A673 (cell line): ENCODE data around the gene NTF3. TPM values are rescaled to one million over a fixed set of nuclear protein-coding genes. Genes with fewer than 3 reads are reported as not detected.

ENCODE experiments used
- BruUV-seq: library from RNA; stranded (reverse); fragments of 400-500 nt; replicated peaks from 2 replicates; lab custom pipeline; 2021; lab: Mats Ljungman, UMichigan
- CTCF ChIA-PET: fragments of 300-600 bp; sonication (Branson Sonifier 250); formaldehyde crosslinking; loops from one replicate; lab custom pipeline; 2022; ENCODE audit warnings: antibody characterized with exemption; lab: Charles Lee
- POLR2A ChIA-PET: fragments of 300-600 bp; sonication (Branson Sonifier 250); formaldehyde crosslinking; loops from one replicate; lab custom pipeline; 2022; ENCODE audit warnings: antibody characterized with exemption; ENCODE audit not compliant: low non-redundant PET; lab: Charles Lee
- DNase-seq: peaks from one replicate; pipeline ENCODE4 v3.0.0-alpha.2; 2015; ENCODE audit warnings: low spot score
- H3K27ac ChIP-seq: fragments of 200-600 bp; sonication (generic); 2 replicates; pipeline ENCODE4 v1.5.1; 2016; ENCODE audit warnings: mixed run types, low read depth, mild to moderate bottlenecking, mixed read lengths, antibody characterized with exemption, low read length; ENCODE audit not compliant: poor library complexity, severe bottlenecking
- H3K27me3 ChIP-seq: fragments of 200-600 bp; sonication (generic); replicated peaks from 2 replicates; pipeline ENCODE4 v1.6.1; 2017; ENCODE audit warnings: mixed run types, low read depth, mild to moderate bottlenecking, mixed read lengths, antibody characterized with exemption, low read length; ENCODE audit not compliant: insufficient read depth, poor library complexity
- H3K36me3 ChIP-seq: fragments of 200-600 bp; sonication (generic); 2 replicates; pipeline ENCODE4 v1.6.1; 2016; ENCODE audit warnings: mixed run types, mild to moderate bottlenecking, mixed read lengths, antibody characterized with exemption, low read length; ENCODE audit not compliant: insufficient read depth, poor library complexity, severe bottlenecking
- H3K4me1 ChIP-seq: fragments of 200-600 bp; sonication (generic); 2 replicates; pipeline ENCODE4 v1.6.1; 2017; ENCODE audit warnings: mixed run types, mild to moderate bottlenecking, mixed read lengths, antibody characterized with exemption, low read length; ENCODE audit not compliant: insufficient read depth, poor library complexity, severe bottlenecking
- H3K4me3 ChIP-seq: fragments of 200-600 bp; sonication (generic); 2 replicates; pipeline ENCODE4 v1.5.1; 2016; ENCODE audit warnings: low read depth, mixed run types, mild to moderate bottlenecking, mixed read lengths, low read length; ENCODE audit not compliant: poor library complexity, severe bottlenecking
- H3K9me3 ChIP-seq: fragments of 200-600 bp; sonication (generic); 2 replicates; pipeline ENCODE4 v1.6.1; 2016; ENCODE audit warnings: mixed run types, low read depth, mild to moderate bottlenecking, mixed read lengths, antibody characterized with exemption, low read length; ENCODE audit not compliant: poor library complexity, severe bottlenecking
- EZH2 ChIP-seq: fragments of 200-600 bp; sonication (generic); IDR thresholded peaks from 2 replicates; pipeline ENCODE4 v1.6.1; 2017; ENCODE audit warnings: borderline replicate concordance, low read depth, mild to moderate bottlenecking, mixed read lengths, antibody characterized with exemption, low read length; ENCODE audit not compliant: poor library complexity, severe bottlenecking
- intact Hi-C: fragments of 100-400 bp; cut with micrococcal nuclease; formaldehyde crosslinking; loops from one replicate; pipeline ENCODE4 v1.10.0; 2022; ENCODE audit not compliant: unreplicated experiment
- total RNA-seq: library from RNA; stranded (reverse); gene quantifications from 2 replicates; pipeline ENCODE4 v1.2.3, GENCODE V29; 2021
- TF ChIP-seq, protein P1 (sequence below): fragments of 300-800, 200-600 bp; sonication (generic); conservative IDR thresholded peaks from 2 replicates; pipeline ENCODE4 v1.5.1; 2017; ENCODE audit warnings: low read depth, mild to moderate bottlenecking, antibody characterized with exemption, low read length, moderate library complexity, mixed read lengths

NTF3 gene
- total RNA-seq, 1 experiment from 2014 or later, result not detected

DNA sequence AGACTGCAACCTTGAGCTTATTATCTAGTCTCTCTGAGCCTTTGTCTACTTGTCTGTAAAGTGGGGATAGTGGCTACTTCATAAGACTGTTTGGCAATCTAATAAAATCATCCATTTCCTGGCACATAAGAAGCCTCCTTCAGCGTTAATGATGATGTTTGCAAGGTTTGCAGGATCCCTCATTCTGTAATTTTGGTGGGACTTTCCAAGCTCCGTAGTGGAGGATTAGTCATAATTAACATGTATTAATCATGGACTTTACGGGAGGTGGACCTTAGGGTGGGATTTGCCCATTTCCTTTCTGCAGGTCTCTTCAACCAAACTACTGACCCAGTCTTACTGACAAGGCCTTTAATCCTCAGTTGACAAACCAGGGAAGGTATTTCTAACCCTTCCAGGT, 66.2 kb downstream of the NTF3 start:
- intact Hi-C loops, result no loop called here
- Histone ChIP-seq H3K4me3 (no peak overlapping the region), H3K27ac (no peak overlapping the region), H3K36me3 (no peaks in the 10 kb centered on the region), H3K4me1 (no peaks in the 10 kb centered on the region), H3K27me3 (peaks cover 5% of the 10 kb centered on the region), H3K9me3 (no peaks in the 10 kb centered on the region)
- DNase-seq, result no peak
- ChIA-PET CTCF (no interaction called here), POLR2A (no interaction called here)
- no peak for TF ChIP-seq EZH2
- TF ChIP-seq, protein P1, sequence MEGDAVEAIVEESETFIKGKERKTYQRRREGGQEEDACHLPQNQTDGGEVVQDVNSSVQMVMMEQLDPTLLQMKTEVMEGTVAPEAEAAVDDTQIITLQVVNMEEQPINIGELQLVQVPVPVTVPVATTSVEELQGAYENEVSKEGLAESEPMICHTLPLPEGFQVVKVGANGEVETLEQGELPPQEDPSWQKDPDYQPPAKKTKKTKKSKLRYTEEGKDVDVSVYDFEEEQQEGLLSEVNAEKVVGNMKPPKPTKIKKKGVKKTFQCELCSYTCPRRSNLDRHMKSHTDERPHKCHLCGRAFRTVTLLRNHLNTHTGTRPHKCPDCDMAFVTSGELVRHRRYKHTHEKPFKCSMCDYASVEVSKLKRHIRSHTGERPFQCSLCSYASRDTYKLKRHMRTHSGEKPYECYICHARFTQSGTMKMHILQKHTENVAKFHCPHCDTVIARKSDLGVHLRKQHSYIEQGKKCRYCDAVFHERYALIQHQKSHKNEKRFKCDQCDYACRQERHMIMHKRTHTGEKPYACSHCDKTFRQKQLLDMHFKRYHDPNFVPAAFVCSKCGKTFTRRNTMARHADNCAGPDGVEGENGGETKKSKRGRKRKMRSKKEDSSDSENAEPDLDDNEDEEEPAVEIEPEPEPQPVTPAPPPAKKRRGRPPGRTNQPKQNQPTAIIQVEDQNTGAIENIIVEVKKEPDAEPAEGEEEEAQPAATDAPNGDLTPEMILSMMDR, result no peak
- no TSS peak for BruUV-seq

DNA sequence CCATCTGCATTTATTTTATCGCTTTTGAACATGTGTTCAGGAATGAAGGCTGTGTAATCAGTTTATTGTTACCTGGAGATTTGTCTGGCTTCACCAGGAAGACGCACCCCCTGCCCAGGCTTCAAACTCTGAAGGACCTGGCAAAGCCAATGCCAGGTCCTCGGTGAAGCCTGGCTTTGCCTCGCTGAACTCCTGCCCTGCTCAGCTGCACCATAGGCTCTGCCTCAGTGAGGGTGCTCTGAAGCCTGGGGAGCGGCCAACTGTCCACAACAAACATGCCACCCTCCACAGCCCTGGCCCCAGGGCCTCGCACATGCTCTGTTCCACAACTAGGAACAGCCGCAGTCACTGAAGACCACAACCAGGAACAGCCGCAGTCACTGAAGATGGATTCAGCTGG, 66.9 kb downstream of the NTF3 start:
- H3K9me3 ChIP-seq, result no peaks in the 10 kb centered on the region
- TF ChIP-seq, protein P1, result no peak
- TF ChIP-seq EZH2, result no peak
- no peak overlapping the region for H3K4me3 ChIP-seq
- H3K27ac ChIP-seq, result no peak overlapping the region
- intact Hi-C loops, result no loop called here
- CTCF ChIA-PET, result no interaction called here
- H3K27me3 ChIP-seq, result peaks cover 8% of the 10 kb centered on the region
- POLR2A ChIA-PET, result no interaction called here
- no peaks in the 10 kb centered on the region for H3K36me3 ChIP-seq
- no peak for DNase-seq
- H3K4me1 ChIP-seq, result no peaks in the 10 kb centered on the region
- no TSS peak for BruUV-seq

DNA sequence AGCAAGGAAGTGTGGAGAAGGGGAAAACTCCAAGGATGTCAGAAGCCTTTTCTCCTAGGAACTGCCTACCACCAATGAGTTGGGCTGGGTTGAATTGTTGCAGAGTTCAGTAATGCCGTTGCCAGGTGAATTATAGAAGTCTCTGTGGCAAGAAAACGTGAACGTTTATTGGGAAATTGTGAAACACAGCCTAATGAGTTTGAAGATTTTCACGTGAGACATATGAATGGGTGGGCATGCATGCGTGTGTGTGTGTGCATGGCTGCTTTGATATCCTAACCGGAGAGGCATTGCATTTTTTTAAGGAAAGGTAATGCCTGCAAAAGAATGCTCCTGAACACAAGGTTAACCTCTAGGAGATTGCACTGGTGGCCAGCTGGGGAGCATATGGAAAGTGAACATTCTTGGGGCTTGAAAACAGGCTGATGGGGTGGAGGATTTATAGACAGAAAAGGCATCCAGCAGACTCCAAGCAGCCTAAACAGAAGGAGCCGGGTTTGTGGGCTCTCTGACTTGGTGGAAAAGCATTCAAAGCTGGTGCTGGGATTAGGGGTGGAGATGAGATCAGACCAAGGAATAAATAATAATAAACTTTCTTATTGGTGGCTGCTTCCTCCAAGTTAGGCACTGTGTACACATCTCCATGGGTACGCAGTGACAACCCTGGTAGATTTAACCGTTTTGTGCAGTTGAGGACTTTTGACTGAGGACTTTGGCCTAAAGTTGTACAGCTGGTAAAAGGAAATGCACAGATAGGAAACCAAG, 67.8 kb downstream of the NTF3 start:
- H3K27ac ChIP-seq, result no peak overlapping the region
- CTCF ChIA-PET, result no interaction called here
- H3K27me3 ChIP-seq, result peaks cover 10% of the 10 kb centered on the region
- POLR2A ChIA-PET, result no interaction called here
- no peaks in the 10 kb centered on the region for H3K9me3 ChIP-seq
- H3K4me1 ChIP-seq, result no peaks in the 10 kb centered on the region
- BruUV-seq, result no TSS peak
- no peak for TF ChIP-seq EZH2
- TF ChIP-seq, protein P1, result no peak
- intact Hi-C loops, result no loop called here
- H3K36me3 ChIP-seq, result no peaks in the 10 kb centered on the region
- no peak overlapping the region for H3K4me3 ChIP-seq
- no peak for DNase-seq
